Activated CD4-positive, CD25-positive, alpha-beta regulatory T cell treated with anti-CD3 and anti-CD28 coated beads, Interleukin-2, amount 50 U/mL, for 16 hours (primary cell): Measurements from ENCODE around the gene ZNF592.

Source experiments
- DNase-seq: peaks from one replicate; pipeline ENCODE4 v3.0.0-alpha.2; 2020; ENCODE audit warnings: low read depth, low spot score

Gene ZNF592

DNA sequence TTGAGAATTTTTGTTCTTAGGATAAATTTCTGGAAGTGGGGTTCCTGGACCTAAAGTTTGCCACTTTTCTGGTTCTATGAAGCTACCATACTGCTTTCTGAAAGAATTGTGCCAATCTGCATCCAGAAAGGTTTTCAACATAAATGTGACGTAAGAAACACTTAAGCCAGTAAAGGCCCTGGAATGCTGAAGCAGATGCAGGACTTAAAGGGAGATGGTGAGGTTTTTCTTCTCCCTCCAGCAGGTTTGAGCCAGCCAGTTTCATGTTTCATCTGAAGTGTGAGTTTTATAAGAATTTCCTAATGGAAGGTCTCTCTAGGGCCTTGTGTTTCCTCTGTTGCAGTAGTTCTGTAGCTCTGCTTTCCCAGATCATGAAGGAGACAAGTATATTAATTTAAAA, 33.1 kb downstream of the ZNF592 start:
- DNase-seq: no peak

DNA sequence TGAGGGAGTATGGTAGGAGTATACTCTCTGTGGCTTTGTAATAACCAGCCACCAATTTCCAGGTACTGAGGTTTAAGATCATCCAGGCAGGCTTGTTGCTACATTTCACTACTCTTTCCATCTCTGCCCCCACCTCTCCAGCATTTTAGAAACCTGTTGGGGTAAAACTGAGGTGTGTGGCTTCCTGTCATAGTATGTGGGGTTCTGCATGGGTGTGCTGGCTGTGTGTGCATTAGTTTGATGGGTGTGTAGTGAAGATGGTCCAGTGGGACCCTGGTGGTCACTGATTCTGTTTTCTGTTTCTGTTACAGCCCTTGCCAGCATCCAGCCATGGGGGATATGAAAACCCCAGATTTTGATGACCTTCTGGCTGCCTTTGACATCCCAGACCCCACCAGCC, 34.0 kb downstream of the ZNF592 start:
- DNase-seq: no peak

DNA sequence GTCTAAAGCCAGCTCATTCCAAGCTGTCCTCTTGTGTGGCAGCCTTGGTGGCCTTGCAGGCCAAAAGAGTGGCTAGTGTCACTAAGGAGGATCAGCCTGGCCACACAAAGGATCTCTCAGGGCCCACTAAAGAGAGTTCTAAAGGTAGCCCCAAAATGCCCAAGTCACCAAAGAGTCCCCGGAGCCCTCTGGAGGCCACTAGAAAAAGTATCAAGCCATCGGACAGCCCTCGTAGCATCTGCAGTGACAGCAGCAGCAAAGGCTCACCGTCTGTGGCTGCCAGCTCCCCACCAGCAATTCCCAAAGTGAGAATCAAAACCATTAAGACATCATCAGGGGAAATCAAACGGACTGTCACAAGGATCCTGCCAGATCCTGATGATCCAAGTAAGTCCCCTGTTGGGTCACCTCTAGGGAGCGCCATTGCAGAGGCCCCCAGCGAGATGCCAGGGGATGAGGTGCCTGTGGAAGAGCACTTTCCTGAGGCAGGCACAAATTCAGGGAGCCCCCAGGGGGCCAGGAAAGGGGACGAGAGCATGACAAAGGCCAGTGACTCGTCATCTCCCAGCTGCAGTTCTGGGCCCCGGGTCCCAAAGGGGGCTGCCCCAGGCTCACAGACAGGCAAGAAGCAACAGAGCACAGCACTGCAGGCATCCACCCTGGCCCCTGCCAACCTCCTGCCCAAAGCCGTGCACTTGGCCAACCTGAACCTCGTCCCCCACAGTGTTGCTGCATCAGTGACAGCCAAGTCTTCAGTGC, 35.3 kb downstream of the ZNF592 start:
- no peak for DNase-seq

DNA sequence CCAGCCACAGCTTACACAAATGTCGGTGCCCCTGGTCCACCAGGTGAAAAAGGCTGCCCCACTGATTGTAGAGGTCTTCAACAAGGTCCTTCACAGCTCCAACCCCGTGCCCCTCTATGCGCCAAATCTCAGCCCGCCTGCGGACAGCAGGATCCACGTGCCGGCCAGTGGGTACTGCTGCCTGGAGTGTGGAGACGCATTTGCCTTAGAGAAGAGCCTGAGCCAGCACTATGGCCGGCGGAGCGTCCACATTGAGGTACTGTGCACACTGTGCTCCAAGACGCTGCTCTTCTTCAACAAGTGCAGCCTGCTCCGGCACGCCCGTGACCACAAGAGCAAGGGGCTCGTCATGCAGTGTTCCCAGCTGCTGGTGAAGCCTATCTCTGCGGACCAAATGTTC, 35.9 kb downstream of the ZNF592 start:
- DNase-seq: no peak

DNA sequence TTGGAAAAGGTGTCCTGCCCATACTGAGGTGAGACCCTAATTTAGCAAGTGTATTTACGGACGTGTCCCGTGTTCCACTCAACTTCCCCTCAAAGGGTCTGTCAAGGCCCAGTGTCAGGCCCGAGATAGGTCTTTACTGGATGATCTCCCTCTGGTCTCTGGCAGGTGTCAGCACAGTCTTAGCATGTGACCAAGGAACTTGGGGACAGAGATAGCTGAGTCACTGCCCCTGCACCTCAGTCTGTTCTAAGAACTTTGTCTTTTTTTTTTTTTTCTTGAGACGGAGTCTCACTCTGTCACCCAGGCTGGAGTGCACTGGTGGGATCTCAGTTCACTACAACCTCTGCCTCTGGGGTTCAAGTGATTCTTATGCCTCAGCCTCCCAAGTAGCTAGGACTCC, 36.7 kb downstream of the ZNF592 start:
- no peak for DNase-seq

- no peak for DNase-seq
Measured at GRCh38 chr15:84788500-84788899, 40.1 kb downstream of the ZNF592 start.

DNA sequence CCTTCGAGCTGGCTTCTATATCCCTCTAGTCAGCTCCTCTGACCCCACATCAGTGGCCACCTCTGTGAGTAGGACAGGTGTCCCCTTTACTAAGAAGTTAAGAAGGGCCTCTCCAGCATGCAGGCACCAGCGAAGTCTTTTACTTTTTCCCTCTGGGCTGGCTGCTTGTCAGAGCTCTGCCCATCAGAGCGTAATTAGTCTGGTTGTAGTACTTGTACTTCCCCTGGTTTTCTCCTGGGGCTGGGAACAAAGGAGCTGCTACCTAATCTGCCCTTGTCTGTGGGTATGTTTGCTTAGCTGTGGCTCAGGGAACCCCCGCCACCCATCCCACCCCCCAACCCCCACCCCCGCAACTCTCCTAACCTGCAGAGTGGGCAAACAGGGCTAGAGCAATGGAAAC, 41.4 kb downstream of the ZNF592 start:
- no peak for DNase-seq

- no peak for DNase-seq
Measured at GRCh38 chr15:84790676-84791075, 42.3 kb downstream of the ZNF592 start.

DNA sequence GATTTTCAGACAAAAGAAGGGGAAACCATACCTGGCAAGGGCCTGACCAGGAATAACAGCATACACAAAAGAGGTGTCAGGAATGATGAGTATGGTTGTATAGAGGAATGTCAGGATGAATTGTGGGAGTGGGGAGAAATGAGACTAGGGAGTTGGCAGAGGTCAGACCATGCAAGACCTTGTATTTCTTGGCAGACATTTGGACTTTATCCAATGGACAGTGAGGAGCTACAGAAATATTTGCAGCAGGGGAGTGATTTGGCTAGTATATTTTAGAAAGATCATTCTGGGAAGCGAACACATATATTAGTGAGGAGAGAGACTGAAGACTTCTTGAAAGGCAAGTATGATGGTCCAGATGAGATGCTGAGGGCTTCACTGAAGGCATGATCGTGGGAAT, 43.4 kb downstream of the ZNF592 start:
- no peak for DNase-seq

GRCh38 chr15:84793431-84794161, 45.2 kb downstream of the ZNF592 start:
- DNase-seq: no peak

GRCh38 chr15:84794162-84794547, 45.8 kb downstream of the ZNF592 start:
- no peak for DNase-seq

GRCh38 chr15:84795186-84795585, 46.8 kb downstream of the ZNF592 start:
- no peak for DNase-seq

GRCh38 chr15:84797212-84797611, 48.8 kb downstream of the ZNF592 start:
- DNase-seq: no peak

DNA sequence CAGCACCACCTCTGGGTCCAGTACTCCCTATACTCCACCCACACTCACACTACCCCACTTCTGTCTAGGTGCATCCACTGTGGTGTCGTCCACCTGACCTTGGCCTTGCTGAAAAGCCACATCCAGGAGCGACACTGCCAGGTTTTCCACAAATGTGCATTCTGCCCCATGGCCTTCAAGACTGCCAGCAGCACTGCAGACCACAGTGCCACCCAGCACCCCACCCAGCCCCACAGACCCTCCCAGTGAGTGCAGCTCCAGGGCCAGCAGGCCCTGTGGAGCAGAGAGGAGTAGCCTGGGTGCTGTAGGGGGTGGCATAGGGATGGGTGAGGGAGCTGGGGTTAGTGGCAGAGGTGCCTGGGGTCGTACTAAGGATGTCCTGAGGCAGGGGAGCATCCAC, 49.4 kb downstream of the ZNF592 start:
- no peak for DNase-seq

DNA sequence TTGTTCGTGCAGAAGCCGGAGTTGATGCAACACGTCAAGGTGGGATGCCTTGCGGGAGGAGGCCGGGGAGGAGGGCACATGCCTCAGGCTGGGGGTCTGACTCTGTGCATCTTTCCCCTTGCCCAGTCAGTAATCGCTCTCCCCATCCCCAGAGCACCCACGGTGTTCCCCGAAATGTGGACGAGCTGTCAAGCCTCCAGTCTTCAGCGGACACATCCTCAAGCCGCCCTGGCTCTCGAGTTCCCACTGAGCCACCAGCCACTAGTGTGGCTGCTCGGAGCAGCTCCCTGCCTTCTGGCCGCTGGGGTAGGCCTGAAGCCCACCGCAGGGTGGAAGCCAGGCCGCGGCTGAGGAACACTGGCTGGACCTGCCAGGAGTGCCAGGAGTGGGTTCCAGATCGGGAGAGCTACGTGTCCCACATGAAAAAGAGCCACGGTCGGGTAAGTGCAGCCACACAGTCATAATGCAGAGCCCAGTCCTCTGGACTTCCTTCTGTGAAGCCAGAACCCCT, 50.1 kb downstream of the ZNF592 start:
- no peak for DNase-seq

GRCh38 chr15:84799511-84800187, 51.3 kb downstream of the ZNF592 start:
- DNase-seq: no peak

GRCh38 chr15:84800365-84800806, 52.0 kb downstream of the ZNF592 start:
- DNase-seq: no peak

GRCh38 chr15:84804005-84804900, 55.9 kb downstream of the ZNF592 start:
- DNase-seq: no peak

GRCh38 chr15:84805221-84805620, 56.8 kb downstream of the ZNF592 start:
- DNase-seq: no peak

DNA sequence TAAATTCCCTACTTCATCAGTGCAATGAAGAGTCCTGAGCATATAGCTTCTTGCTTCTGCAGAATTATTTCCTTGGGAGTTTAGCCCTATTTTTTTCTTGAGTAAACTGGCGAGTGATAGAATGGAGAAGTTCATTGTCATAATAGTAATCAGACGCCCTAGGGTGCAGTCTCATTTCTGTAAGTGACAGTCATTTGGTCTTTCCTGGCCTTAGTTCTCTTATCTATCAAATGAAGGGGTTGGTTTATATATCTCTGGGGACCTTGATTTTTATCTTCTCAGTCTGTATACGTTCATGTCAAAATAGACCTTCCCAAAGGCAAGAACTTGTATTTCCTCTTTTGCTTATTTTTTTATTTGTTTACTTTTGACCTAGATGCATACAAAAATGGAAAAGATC, 58.8 kb downstream of the ZNF592 start:
- no peak for DNase-seq

- no peak for DNase-seq
Measured at GRCh38 chr15:84810073-84810840, 61.9 kb downstream of the ZNF592 start.
